ENCODE results near the gene SSBP3. TPM values are rescaled to one million over a fixed set of nuclear protein-coding genes. Genes with fewer than 3 reads are reported as not detected.

Gene SSBP3
- total RNA-seq, 1 donor from 2014 or later = 51.0 TPM

GRCh38 chr1:54375298-54375697 is 30.9 kb downstream of the SSBP3 start:
- intact Hi-C loops (cut with DNase I) = no loop called here
- Histone ChIP-seq H3K27ac (no peak overlapping the region), H3K36me3 (peaks cover 1 to 5% of the 10 kb centered on the region in 2 donors), H3K4me1 (peaks cover 0 to 4% of the 10 kb centered on the region in 2 donors), H3K27me3 (no peaks in the 10 kb centered on the region), H3K4me3 (no peak overlapping the region), H3K9me3 (no peaks in the 10 kb centered on the region)
- no peak for TF ChIP-seq CTCF (IDR thresholded peaks at IDR 0.05)
- no peak for DNase-seq (ENCODE audit: low spot score in 2 of 2)

- peaks cover 0 to 4% of the 10 kb centered on the region in 2 donors for H3K4me1 ChIP-seq
Measured at GRCh38 chr1:54374766-54375165, 31.4 kb downstream of the SSBP3 start.

DNA sequence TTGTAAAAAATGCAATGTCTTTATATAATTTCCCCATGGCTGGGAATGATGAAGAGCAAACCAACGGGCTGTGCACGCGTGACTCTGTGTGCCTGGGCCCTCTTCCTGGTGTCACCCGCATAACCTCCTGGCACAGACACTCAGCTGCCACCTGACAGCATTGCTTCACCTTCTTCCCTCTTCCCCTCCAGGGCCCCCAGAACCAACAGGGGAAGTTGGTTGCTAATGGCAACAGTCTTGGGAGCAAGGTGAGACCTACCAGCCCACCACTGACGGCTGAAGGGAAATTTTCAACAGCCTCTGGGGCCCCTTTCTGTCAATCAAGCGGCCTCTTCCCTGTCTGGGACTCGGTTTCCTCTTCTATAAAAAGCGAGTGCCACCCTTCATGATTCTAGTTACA is 33.2 kb downstream of the SSBP3 start:
- Histone ChIP-seq H3K36me3 (peaks cover 0 to 4% of the 10 kb centered on the region in 2 donors), H3K9me3 (no peaks in the 10 kb centered on the region), H3K27me3 (no peaks in the 10 kb centered on the region), H3K27ac (no peak overlapping the region), H3K4me1 (peaks cover 0 to 4% of the 10 kb centered on the region in 2 donors), H3K4me3 (no peak overlapping the region)
- TF ChIP-seq CTCF (IDR thresholded peaks at IDR 0.05) = no peak
- no peak for DNase-seq (ENCODE audit: low spot score in 2 of 2)
- intact Hi-C loops (cut with DNase I) = no loop called here

More at GRCh38 chr1:54374766-54375165, 31.4 kb downstream of the SSBP3 start:
- Histone ChIP-seq H3K36me3 (peaks cover 0 to 4% of the 10 kb centered on the region in 2 donors), H3K4me3 (no peak overlapping the region), H3K27ac (no peak overlapping the region), H3K9me3 (no peaks in the 10 kb centered on the region), H3K27me3 (no peaks in the 10 kb centered on the region)
- DNase-seq (ENCODE audit: low spot score in 2 of 2) = no peak
- TF ChIP-seq CTCF (IDR thresholded peaks at IDR 0.05) = no peak
- intact Hi-C loops (cut with DNase I) = no loop called here

DNA sequence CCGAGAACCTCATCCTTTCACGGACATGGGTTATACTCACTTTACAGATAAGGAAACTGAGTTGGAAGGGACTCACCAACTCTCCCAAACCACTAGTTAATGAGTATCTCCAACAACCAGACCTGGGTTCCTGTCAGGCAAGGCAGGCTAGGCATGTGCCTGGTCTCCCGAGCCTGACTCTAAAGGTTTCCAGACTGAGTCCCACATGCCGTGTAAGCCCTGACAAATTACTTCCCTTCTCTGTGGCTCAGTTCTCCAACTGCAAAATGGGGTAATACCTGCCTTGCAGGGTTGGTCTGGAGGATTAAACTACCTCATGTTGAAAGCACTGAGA is 34.3 kb downstream of the SSBP3 start:
- H3K4me3 ChIP-seq = no peak overlapping the region
- no peaks in the 10 kb centered on the region for H3K27me3 ChIP-seq
- H3K9me3 ChIP-seq = no peaks in the 10 kb centered on the region
- H3K27ac ChIP-seq = no peak overlapping the region
- TF ChIP-seq CTCF (IDR thresholded peaks at IDR 0.05) = no peak
- no peaks in the 10 kb centered on the region for H3K36me3 ChIP-seq
- no peak for DNase-seq (ENCODE audit: low spot score in 2 of 2)
- intact Hi-C loops (cut with DNase I) = no loop called here
- H3K4me1 ChIP-seq = peaks cover 0 to 4% of the 10 kb centered on the region in 2 donors

- H3K4me1 ChIP-seq = peaks cover 0 to 4% of the 10 kb centered on the region in 2 donors
- TF ChIP-seq CTCF (IDR thresholded peaks at IDR 0.05) = no peak
- no peaks in the 10 kb centered on the region for H3K9me3 ChIP-seq
- H3K27me3 ChIP-seq = no peaks in the 10 kb centered on the region
- DNase-seq (ENCODE audit: low spot score in 2 of 2) = no peak
- no peak overlapping the region for H3K4me3 ChIP-seq
- H3K27ac ChIP-seq = no peak overlapping the region
- intact Hi-C loops (cut with DNase I) = no loop called here
- H3K36me3 ChIP-seq = no peaks in the 10 kb centered on the region
Measured at GRCh38 chr1:54371038-54371941, 34.9 kb downstream of the SSBP3 start.
